Effector memory CD4-positive, alpha-beta T cell (primary cell): ENCODE results near the gene TMX4.
"Not testable (repeated sequence)": the region's sequence is repeated elsewhere in the genome, so short reads cannot be mapped to it uniquely, and the experiment has no call there.

ENCODE experiments used
- DNase-seq, 3 donors: peaks; one replicate each; pipeline ENCODE4 v3.0.0-alpha.2; 2020
- H3K27ac ChIP-seq: 2 replicates; pipeline ENCODE4 v1.7.0; 2013; ENCODE audit warnings: mild to moderate bottlenecking, low read length, moderate library complexity; ENCODE audit not compliant: insufficient read depth, poor library complexity, severe bottlenecking
- H3K27me3 ChIP-seq: replicated peaks from 2 replicates; pipeline ENCODE4 v1.7.0; 2013; ENCODE audit warnings: mild to moderate bottlenecking, low read length; ENCODE audit not compliant: insufficient read depth, control insufficient read depth, poor library complexity, severe bottlenecking
- H3K36me3 ChIP-seq: 2 replicates; pipeline ENCODE4 v1.7.0; 2013; ENCODE audit warnings: mild to moderate bottlenecking, low read length, moderate library complexity; ENCODE audit not compliant: control insufficient read depth, insufficient read depth
- H3K4me1 ChIP-seq: 2 replicates; pipeline ENCODE4 v1.7.0; 2013; ENCODE audit warnings: low read length, mild to moderate bottlenecking; ENCODE audit not compliant: control insufficient read depth, insufficient read depth, poor library complexity, severe bottlenecking
- H3K4me3 ChIP-seq: 2 replicates; pipeline ENCODE4 v1.7.0; 2013; ENCODE audit warnings: low read length, low read depth, mild to moderate bottlenecking; ENCODE audit not compliant: insufficient read depth, poor library complexity, severe bottlenecking
- H3K9me3 ChIP-seq: 2 replicates; pipeline ENCODE4 v1.7.0; 2013; ENCODE audit warnings: mild to moderate bottlenecking, low read length, moderate library complexity; ENCODE audit not compliant: control insufficient read depth

Gene TMX4

GRCh38 chr20:8049310-8049709, 29.7 kb upstream of the TMX4 start:
- DNase-seq, result no peak

GRCh38 chr20:8045946-8046345, 26.4 kb upstream of the TMX4 start:
- Histone ChIP-seq H3K27ac (no peak overlapping the region), H3K27me3 (no peaks in the 10 kb centered on the region), H3K9me3 (no peaks in the 10 kb centered on the region), H3K4me1 (no peaks in the 10 kb centered on the region), H3K36me3 (no peaks in the 10 kb centered on the region), H3K4me3 (no peak overlapping the region)
- DNase-seq, result no peak

More at GRCh38 chr20:8049310-8049709, 29.7 kb upstream of the TMX4 start:
- H3K4me1 ChIP-seq, result no peaks in the 10 kb centered on the region
- no peak overlapping the region for H3K27ac ChIP-seq
- H3K4me3 ChIP-seq, result no peak overlapping the region
- H3K36me3 ChIP-seq, result no peaks in the 10 kb centered on the region
- H3K9me3 ChIP-seq, result no peaks in the 10 kb centered on the region
- H3K27me3 ChIP-seq, result no peaks in the 10 kb centered on the region

GRCh38 chr20:8043687-8044282, 24.2 kb upstream of the TMX4 start:
- peak in 1 of 3 donors; percentile 7 for DNase-seq
- Histone ChIP-seq H3K9me3 (no peaks in the 10 kb centered on the region), H3K27me3 (no peaks in the 10 kb centered on the region)

GRCh38 chr20:8039042-8039441, 19.5 kb upstream of the TMX4 start:
- Histone ChIP-seq H3K27ac (no peak overlapping the region), H3K27me3 (no peaks in the 10 kb centered on the region), H3K4me3 (no peak overlapping the region), H3K4me1 (no peaks in the 10 kb centered on the region), H3K9me3 (no peaks in the 10 kb centered on the region), H3K36me3 (no peaks in the 10 kb centered on the region)
- DNase-seq, result no peak

More at GRCh38 chr20:8043687-8044282, 24.2 kb upstream of the TMX4 start:
- Histone ChIP-seq H3K27ac (no peak overlapping the region), H3K4me1 (no peaks in the 10 kb centered on the region), H3K4me3 (no peak overlapping the region), H3K36me3 (no peaks in the 10 kb centered on the region)

- no peak for DNase-seq
- Histone ChIP-seq H3K9me3 (no peaks in the 10 kb centered on the region), H3K27me3 (no peaks in the 10 kb centered on the region), H3K4me3 (no peak overlapping the region), H3K4me1 (no peaks in the 10 kb centered on the region), H3K27ac (no peak overlapping the region), H3K36me3 (no peaks in the 10 kb centered on the region)
These were observed 17.2 kb upstream of the TMX4 start for GRCh38 chr20:8036771-8037170.

GRCh38 chr20:8033151-8033841, 13.7 kb upstream of the TMX4 start:
- no peaks in the 10 kb centered on the region for H3K9me3 ChIP-seq
- H3K4me3 ChIP-seq, result no peak overlapping the region
- no peaks in the 10 kb centered on the region for H3K36me3 ChIP-seq
- H3K27me3 ChIP-seq, result no peaks in the 10 kb centered on the region
- H3K4me1 ChIP-seq, result no peaks in the 10 kb centered on the region
- DNase-seq, result no peak
- H3K27ac ChIP-seq, result no peak overlapping the region

DNA sequence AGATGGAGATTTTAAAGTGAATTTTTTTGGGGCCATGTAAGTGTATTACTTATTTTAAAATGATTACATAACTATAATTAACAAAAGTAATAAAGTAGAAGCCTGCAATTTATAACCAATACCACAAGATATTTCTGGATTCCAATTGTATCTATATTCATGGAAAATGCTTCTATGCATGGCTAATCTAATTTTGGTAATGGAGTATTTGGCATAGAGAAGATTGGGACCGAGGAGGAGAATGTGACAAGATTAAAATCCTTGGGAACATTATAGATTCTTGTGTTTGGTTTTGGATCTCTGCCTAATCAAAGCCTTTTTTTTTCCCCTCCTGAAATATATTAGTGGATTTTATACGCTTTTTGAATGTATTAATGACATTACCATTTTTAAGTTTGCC, 12.9 kb upstream of the TMX4 start:
- no peaks in the 10 kb centered on the region for H3K27me3 ChIP-seq

DNA sequence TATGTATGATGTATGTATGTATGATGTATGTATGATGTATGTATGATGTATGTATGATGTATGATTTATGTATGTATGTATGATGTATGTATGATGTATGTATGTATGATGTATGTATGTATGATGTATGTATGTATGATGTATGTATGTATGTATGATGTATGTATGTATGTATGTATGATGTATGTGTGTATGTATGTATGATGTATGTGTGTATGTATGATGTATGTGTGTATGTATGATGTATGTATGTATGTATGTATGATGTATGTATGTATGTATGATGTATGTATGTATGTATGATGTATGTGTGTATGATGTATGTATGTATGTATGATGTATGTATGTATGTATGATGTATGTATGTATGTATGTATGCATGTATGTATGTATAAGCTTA, 12.0 kb upstream of the TMX4 start:
- H3K27me3 ChIP-seq, H3K9me3 ChIP-seq, H3K4me3 ChIP-seq, H3K4me1 ChIP-seq, H3K36me3 ChIP-seq, H3K27ac ChIP-seq, DNase-seq: not testable (repeated sequence)

More for the DNA sequence above, 12.9 kb upstream of the TMX4 start:
- Histone ChIP-seq H3K36me3 (no peaks in the 10 kb centered on the region), H3K27ac (no peak overlapping the region), H3K4me3 (no peak overlapping the region), H3K4me1 (no peaks in the 10 kb centered on the region), H3K9me3 (no peaks in the 10 kb centered on the region)
- no peak for DNase-seq

GRCh38 chr20:8021541-8022269, 2.1 kb upstream of the TMX4 start:
- Histone ChIP-seq H3K4me1 (peaks cover 18% of the 10 kb centered on the region), H3K27me3 (no peaks in the 10 kb centered on the region), H3K9me3 (no peaks in the 10 kb centered on the region), H3K27ac (no peak overlapping the region), H3K4me3 (no peak overlapping the region), H3K36me3 (no peaks in the 10 kb centered on the region)
- no peak for DNase-seq
